ENCODE measurements around the gene PAK5.

The PAK5 gene

GRCh38 chr20:9495701-9496100 lies 343.2 kb downstream of the PAK5 start:
- Histone ChIP-seq H3K4me1 (ENCODE audit: control insufficient read depth in 1 of 2, insufficient read depth in 1 of 2, low read depth in 1 of 2, low read length in 1 of 2) (no peaks in the 10 kb centered on the region), H3K27me3 (peaks cover 2% of the 10 kb centered on the region), H3K4me3 (ENCODE audit: low read depth in 1 of 2, low read length in 1 of 2) (no peak overlapping the region), H3K9me3 (no peaks in the 10 kb centered on the region), H3K27ac (no peak overlapping the region), H3K36me3 (no peaks in the 10 kb centered on the region)
- TF ChIP-seq CTCF (IDR thresholded peaks at IDR 0.05), result no peak

GRCh38 chr20:9493803-9494202 lies 345.1 kb downstream of the PAK5 start:
- Histone ChIP-seq H3K4me3 (ENCODE audit: low read depth in 1 of 2, low read length in 1 of 2) (no peak overlapping the region), H3K4me1 (ENCODE audit: control insufficient read depth in 1 of 2, insufficient read depth in 1 of 2, low read depth in 1 of 2, low read length in 1 of 2) (no peaks in the 10 kb centered on the region), H3K36me3 (no peaks in the 10 kb centered on the region), H3K9me3 (no peaks in the 10 kb centered on the region), H3K27ac (no peak overlapping the region), H3K27me3 (no peaks in the 10 kb centered on the region)
- TF ChIP-seq CTCF (IDR thresholded peaks at IDR 0.05), result no peak

DNA sequence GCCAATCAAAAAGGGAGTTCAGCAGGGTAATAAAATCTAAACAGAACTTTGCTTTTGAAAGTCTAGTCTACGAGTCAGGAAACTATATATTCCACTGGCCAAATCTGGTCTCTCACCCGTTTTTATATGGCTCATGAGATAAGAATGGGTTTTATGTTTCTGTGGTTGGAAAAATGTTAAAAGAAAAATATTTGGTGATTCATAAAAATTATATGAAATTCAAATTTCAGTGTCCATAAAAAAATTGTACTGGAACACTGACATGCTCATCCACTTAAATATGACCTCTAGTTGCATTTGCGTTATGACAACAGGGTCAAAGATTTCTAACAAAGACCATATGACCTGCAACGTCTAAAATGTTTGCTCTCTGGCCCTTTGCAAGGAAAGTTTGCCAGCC lies 346.8 kb downstream of the PAK5 start:
- Histone ChIP-seq H3K4me3 (ENCODE audit: low read depth in 1 of 2, low read length in 1 of 2) (no peak overlapping the region), H3K9me3 (no peaks in the 10 kb centered on the region), H3K27ac (no peak overlapping the region), H3K4me1 (ENCODE audit: control insufficient read depth in 1 of 2, insufficient read depth in 1 of 2, low read depth in 1 of 2, low read length in 1 of 2) (no peaks in the 10 kb centered on the region), H3K27me3 (peaks cover 7% of the 10 kb centered on the region), H3K36me3 (no peaks in the 10 kb centered on the region)
- no peak for TF ChIP-seq CTCF (IDR thresholded peaks at IDR 0.05)

- no peak for TF ChIP-seq CTCF (IDR thresholded peaks at IDR 0.05)
- H3K4me1 ChIP-seq (ENCODE audit: control insufficient read depth in 1 of 2, insufficient read depth in 1 of 2, low read depth in 1 of 2, low read length in 1 of 2), result no peaks in the 10 kb centered on the region
- no peak overlapping the region for H3K27ac ChIP-seq
- peaks cover 7% of the 10 kb centered on the region for H3K27me3 ChIP-seq
- H3K4me3 ChIP-seq (ENCODE audit: low read depth in 1 of 2, low read length in 1 of 2), result no peak overlapping the region
- no peaks in the 10 kb centered on the region for H3K36me3 ChIP-seq
- no peaks in the 10 kb centered on the region for H3K9me3 ChIP-seq
Measured at GRCh38 chr20:9491324-9491723, 347.6 kb downstream of the PAK5 start.

- H3K9me3 ChIP-seq, result no peaks in the 10 kb centered on the region
- no peaks in the 10 kb centered on the region for H3K4me1 ChIP-seq (ENCODE audit: control insufficient read depth in 1 of 2, insufficient read depth in 1 of 2, low read depth in 1 of 2, low read length in 1 of 2)
- H3K4me3 ChIP-seq (ENCODE audit: low read depth in 1 of 2, low read length in 1 of 2), result no peak overlapping the region
- H3K27me3 ChIP-seq, result peaks cover 7% of the 10 kb centered on the region
- H3K27ac ChIP-seq, result no peak overlapping the region
- H3K36me3 ChIP-seq, result no peaks in the 10 kb centered on the region
- no peak for TF ChIP-seq CTCF (IDR thresholded peaks at IDR 0.05)
Measured at GRCh38 chr20:9490631-9491030, 348.2 kb downstream of the PAK5 start.

DNA sequence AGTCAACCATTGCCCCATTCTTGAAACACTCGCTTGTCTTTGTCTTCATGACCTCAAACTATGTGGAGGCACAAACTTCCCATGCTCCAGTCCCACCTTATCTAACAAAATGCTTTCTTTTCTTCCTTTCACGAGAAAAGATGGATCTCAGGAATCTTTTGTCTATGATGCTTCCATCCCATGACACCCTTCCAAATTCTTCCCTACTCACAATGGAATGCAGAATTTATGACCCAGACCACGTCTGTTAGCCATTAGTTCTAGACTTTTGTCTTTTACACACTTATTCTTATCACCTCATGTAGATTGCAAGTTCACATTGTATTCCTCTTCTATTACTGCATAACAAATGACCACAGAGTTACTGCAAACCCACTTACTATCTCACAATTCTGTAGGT lies 348.7 kb downstream of the PAK5 start:
- Histone ChIP-seq H3K36me3 (no peaks in the 10 kb centered on the region), H3K27ac (no peak overlapping the region), H3K4me3 (ENCODE audit: low read depth in 1 of 2, low read length in 1 of 2) (no peak overlapping the region), H3K4me1 (ENCODE audit: control insufficient read depth in 1 of 2, insufficient read depth in 1 of 2, low read depth in 1 of 2, low read length in 1 of 2) (no peaks in the 10 kb centered on the region), H3K27me3 (peaks cover 7% of the 10 kb centered on the region), H3K9me3 (no peaks in the 10 kb centered on the region)
- no peak for TF ChIP-seq CTCF (IDR thresholded peaks at IDR 0.05)
